Naive thymus-derived CD4-positive, alpha-beta T cell (primary cell): Measurements from ENCODE around the gene NOTCH3. TPM values are rescaled to one million over a fixed set of nuclear protein-coding genes. Genes with fewer than 3 reads are reported as not detected.

Experiments used
- ATAC-seq: fragments of 150-1000 bp; cut with Tn5 transposase; 2 replicates; pipeline ENCODE4 v1.10.0; 2021; ENCODE audit warnings: mild to moderate bottlenecking, moderate library complexity
- CTCF ChIA-PET: fragments of 350-600 bp; sonication (Branson Sonifier 250); formaldehyde crosslinking; loops from one replicate; lab custom pipeline; 2021; ENCODE audit warnings: antibody characterized with exemption; lab: Charles Lee
- POLR2A ChIA-PET: fragments of 350-600 bp; sonication (Branson Sonifier 250); formaldehyde crosslinking; loops from one replicate; lab custom pipeline; 2021; ENCODE audit warnings: antibody characterized with exemption, inconsistent platforms; lab: Charles Lee
- DNase-seq, 9 donors: peaks; one replicate each; pipeline versions ENCODE4 v3.0.0 to v3.0.0-alpha.2; 2020 to 2022; ENCODE audit warnings: mixed read lengths in 1 of 9
- H3K27ac ChIP-seq: one replicate; pipeline ENCODE4 v1.7.0; 2013; ENCODE audit warnings: mild to moderate bottlenecking, low read depth, low read length, moderate library complexity
- H3K27me3 ChIP-seq, 2 donors: one replicate each; pipeline ENCODE4 v1.7.0; 2013; ENCODE audit warnings: low read length in 2 of 2, mild to moderate bottlenecking in 2 of 2, moderate library complexity in 2 of 2; ENCODE audit not compliant: control insufficient read depth in 2 of 2, insufficient read depth in 2 of 2
- H3K36me3 ChIP-seq, 3 experiments: 1 replicate in 2 of 3; 2 replicates in 1 of 3; pipeline ENCODE4 v1.7.0; 2013; ENCODE audit warnings: low read length in 3 of 3, mild to moderate bottlenecking in 3 of 3, moderate library complexity in 1 of 3; ENCODE audit not compliant: insufficient read depth in 3 of 3, control insufficient read depth in 2 of 3
- H3K4me1 ChIP-seq, 2 donors: one replicate each; pipeline ENCODE4 v1.7.0; 2013; ENCODE audit warnings: low read length in 2 of 2, mild to moderate bottlenecking in 2 of 2, moderate library complexity in 1 of 2; ENCODE audit not compliant: control insufficient read depth in 2 of 2, insufficient read depth in 2 of 2
- H3K4me3 ChIP-seq: 2 replicates; pipeline ENCODE4 v1.7.0; 2013; ENCODE audit warnings: mild to moderate bottlenecking, low read length
- H3K9me3 ChIP-seq, 3 experiments: 1 replicate in 2 of 3; 2 replicates in 1 of 3; pipeline ENCODE4 v1.7.0; 2013; ENCODE audit warnings: low read length in 3 of 3; ENCODE audit not compliant: control insufficient read depth in 2 of 3
- H3K27ac Mint-ChIP-seq, 9 donors: one replicate each; pipeline ENCODE4 v1.8.0; 2020 to 2022; ENCODE audit warnings: mixed read lengths in 9 of 9, mild to moderate bottlenecking in 8 of 9, moderate library complexity in 5 of 9, inconsistent platforms in 2 of 9
- H3K27me3 Mint-ChIP-seq, 5 donors: one replicate each; pipeline ENCODE4 v1.8.0; 2021 to 2022; ENCODE audit warnings: mixed read lengths in 5 of 5, mild to moderate bottlenecking in 1 of 5
- H3K36me3 Mint-ChIP-seq, 5 donors: one replicate each; pipeline ENCODE4 v1.8.0; 2020 to 2022; ENCODE audit warnings: mixed read lengths in 5 of 5, mild to moderate bottlenecking in 3 of 5, inconsistent platforms in 1 of 5
- H3K4me1 Mint-ChIP-seq, 7 donors: one replicate each; pipeline ENCODE4 v1.8.0; 2020 to 2022; ENCODE audit warnings: mixed read lengths in 7 of 7, mild to moderate bottlenecking in 3 of 7, inconsistent platforms in 1 of 7
- H3K4me3 Mint-ChIP-seq, 10 donors: one replicate each; pipeline ENCODE4 v1.8.0; 2020 to 2022; ENCODE audit warnings: mild to moderate bottlenecking in 10 of 10, mixed read lengths in 10 of 10, moderate library complexity in 6 of 10, inconsistent platforms in 2 of 10
- H3K9me3 Mint-ChIP-seq, 11 donors: one replicate each; pipeline ENCODE4 v1.8.0; 2020 to 2022; ENCODE audit warnings: mixed read lengths in 11 of 11, mild to moderate bottlenecking in 4 of 11, inconsistent platforms in 1 of 11, moderate library complexity in 1 of 11
- intact Hi-C, 2 donors: fragments of 100-400 bp; cut with micrococcal nuclease; formaldehyde crosslinking; loops; one replicate each; pipeline ENCODE4 v1.15.1; 2023
- polyA plus RNA-seq, 2 donors: library from polyadenylated mRNA; unstranded; fragments of 300-500 nt; fragmentation: Illumina TruSeq; gene quantifications; one replicate each; pipeline ENCODE4 v1.2.3, GENCODE V29; 2021
- total RNA-seq, 6 experiments: library from RNA in 5 of 6; stranded (reverse) in 5 of 6; gene quantifications; 1 replicate in 5 of 6; 2 replicates in 1 of 6; pipeline ENCODE4 v1.2.3 and lab custom pipeline; 2021 to 2026

Gene NOTCH3
- total and polyA plus RNA-seq, 7 experiments from 2014 or later: 0.19 to 0.80 (median 0.30) TPM; not detected in 3

GRCh38 chr19:15235781-15236180, 35.0 kb upstream of the NOTCH3 start:
- Mint-ChIP-seq H3K36me3 (peaks cover 7 to 33% (median 21%) of the 10 kb centered on the region in 5 donors), H3K4me3 (no peak overlapping the region), H3K27ac (no peak overlapping the region), H3K9me3 (peaks cover 0 to 3% (median 0%) of the 10 kb centered on the region in 11 donors), H3K4me1 (peaks cover 6 to 21% (median 16%) of the 10 kb centered on the region in 7 donors), H3K27me3 (peaks cover 18 to 35% (median 22%) of the 10 kb centered on the region in 5 donors)
- no peak for DNase-seq
- Histone ChIP-seq H3K27ac (no peak overlapping the region), H3K4me3 (no peak overlapping the region), H3K27me3 (peaks cover 0 to 5% of the 10 kb centered on the region in 2 donors), H3K4me1 (peaks cover 0 to 5% of the 10 kb centered on the region in 2 donors), H3K36me3 (peaks cover 0 to 50% (median 10%) of the 10 kb centered on the region in 3 experiments), H3K9me3 (no peaks in the 10 kb centered on the region)
- no peak for ATAC-seq
- CTCF ChIA-PET: no interaction called here
- intact Hi-C loops: no loop called here
- POLR2A ChIA-PET: no interaction called here

- no peak overlapping the region for H3K27ac ChIP-seq
- H3K9me3 Mint-ChIP-seq: peaks cover 0 to 3% (median 0%) of the 10 kb centered on the region in 11 donors
- DNase-seq (no peak), ATAC-seq (no peak)
- H3K27me3 Mint-ChIP-seq: peaks cover 18 to 40% (median 25%) of the 10 kb centered on the region in 5 donors
- peaks cover 0 to 5% of the 10 kb centered on the region in 2 donors for H3K27me3 ChIP-seq
- H3K4me3 ChIP-seq: no peak overlapping the region
- ChIA-PET POLR2A (no interaction called here), CTCF (no interaction called here)
- peak overlapping the region in 4 of 10 donors; percentile 22 to 69 (median 68) for H3K4me3 Mint-ChIP-seq
- H3K4me1 ChIP-seq: peaks cover 0 to 5% of the 10 kb centered on the region in 2 donors
- H3K9me3 ChIP-seq: no peaks in the 10 kb centered on the region
- H3K4me1 Mint-ChIP-seq: peaks cover 6 to 21% (median 16%) of the 10 kb centered on the region in 7 donors
- H3K27ac Mint-ChIP-seq: no peak overlapping the region
- peaks cover 0 to 38% (median 6%) of the 10 kb centered on the region in 3 experiments for H3K36me3 ChIP-seq
- intact Hi-C loops: no loop called here
- peaks cover 7 to 28% (median 19%) of the 10 kb centered on the region in 5 donors for H3K36me3 Mint-ChIP-seq
Measured at GRCh38 chr19:15234431-15235130, 33.8 kb upstream of the NOTCH3 start.

- H3K9me3 ChIP-seq: no peaks in the 10 kb centered on the region
- H3K36me3 ChIP-seq: peaks cover 0 to 8% (median 0%) of the 10 kb centered on the region in 3 experiments
- peaks cover under 1 to 11% (median 9%) of the 10 kb centered on the region in 5 donors for H3K36me3 Mint-ChIP-seq
- H3K4me1 ChIP-seq: peaks cover 0 to 5% of the 10 kb centered on the region in 2 donors
- DNase-seq: no peak
- peaks cover 0 to 5% of the 10 kb centered on the region in 2 donors for H3K27me3 ChIP-seq
- H3K9me3 Mint-ChIP-seq: peaks cover 0 to 3% (median 0%) of the 10 kb centered on the region in 11 donors
- no peak overlapping the region for H3K27ac ChIP-seq
- H3K27me3 Mint-ChIP-seq: peaks cover 25 to 40% (median 27%) of the 10 kb centered on the region in 5 donors
- H3K4me1 Mint-ChIP-seq: peaks cover 2 to 21% (median 16%) of the 10 kb centered on the region in 7 donors
- peak overlapping the region in 1 of 9 donors; percentile 46 for H3K27ac Mint-ChIP-seq
- intact Hi-C loops: no loop called here
- CTCF ChIA-PET: no interaction called here
- no peak overlapping the region for H3K4me3 ChIP-seq
- no peak for ATAC-seq
- POLR2A ChIA-PET: no interaction called here
- peak overlapping the region in 9 of 10 donors; percentile 8 to 80 (median 39) for H3K4me3 Mint-ChIP-seq
Measured at GRCh38 chr19:15231271-15231670, 30.5 kb upstream of the NOTCH3 start.

DNA sequence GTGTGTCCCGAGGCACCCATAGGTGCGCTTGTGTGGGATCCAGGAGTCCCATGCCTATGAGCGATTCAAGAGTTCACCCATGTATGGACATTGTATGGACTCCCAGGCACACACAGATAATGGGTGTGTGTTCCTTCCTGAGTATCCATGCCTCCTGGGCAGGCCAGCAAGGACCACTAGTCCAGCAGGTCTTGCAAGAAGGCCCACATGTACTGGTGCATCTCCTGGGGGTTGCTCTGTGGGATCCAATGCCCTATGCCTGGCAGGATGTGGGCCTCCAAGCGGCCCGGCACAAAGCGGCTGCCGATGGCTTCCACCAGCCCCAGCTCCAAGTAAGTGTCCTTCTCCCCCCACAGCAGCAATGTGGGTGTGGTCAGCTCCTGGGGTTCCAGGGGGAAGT, 26.5 kb upstream of the NOTCH3 start:
- Histone ChIP-seq H3K36me3 (no peaks in the 10 kb centered on the region), H3K4me3 (no peak overlapping the region), H3K27me3 (peaks cover 8 to 11% of the 10 kb centered on the region in 2 donors), H3K27ac (no peak overlapping the region), H3K9me3 (no peaks in the 10 kb centered on the region), H3K4me1 (peaks cover 5 to 14% of the 10 kb centered on the region in 2 donors)
- intact Hi-C loops: no loop called here
- no peak for DNase-seq
- no peaks in the 10 kb centered on the region for H3K36me3 Mint-ChIP-seq
- ATAC-seq: no peak
- H3K4me3 Mint-ChIP-seq: no peak overlapping the region
- POLR2A ChIA-PET: no interaction called here
- CTCF ChIA-PET: no interaction called here
- H3K9me3 Mint-ChIP-seq: peaks cover 0 to under 1% (median 0%) of the 10 kb centered on the region in 11 donors
- H3K27ac Mint-ChIP-seq: no peak overlapping the region
- H3K4me1 Mint-ChIP-seq: peaks cover 10 to 25% (median 19%) of the 10 kb centered on the region in 7 donors
- H3K27me3 Mint-ChIP-seq: peaks cover 20 to 36% (median 24%) of the 10 kb centered on the region in 5 donors

GRCh38 chr19:15225760-15226159, 25.0 kb upstream of the NOTCH3 start:
- H3K27ac ChIP-seq: no peak overlapping the region
- peaks cover 14 to 34% (median 24%) of the 10 kb centered on the region in 5 donors for H3K27me3 Mint-ChIP-seq
- no peaks in the 10 kb centered on the region for H3K36me3 ChIP-seq
- H3K4me1 Mint-ChIP-seq: peaks cover 10 to 22% (median 15%) of the 10 kb centered on the region in 7 donors
- no peak for ATAC-seq
- intact Hi-C loops: no loop called here
- peaks cover 0 to 14% of the 10 kb centered on the region in 2 donors for H3K4me1 ChIP-seq
- no peak overlapping the region for H3K27ac Mint-ChIP-seq
- H3K9me3 Mint-ChIP-seq: no peaks in the 10 kb centered on the region
- no peak overlapping the region for H3K4me3 ChIP-seq
- H3K4me3 Mint-ChIP-seq: no peak overlapping the region
- H3K9me3 ChIP-seq: no peaks in the 10 kb centered on the region
- peaks cover 3 to 11% of the 10 kb centered on the region in 2 donors for H3K27me3 ChIP-seq
- DNase-seq: no peak
- POLR2A ChIA-PET: no interaction called here
- CTCF ChIA-PET: no interaction called here
- no peaks in the 10 kb centered on the region for H3K36me3 Mint-ChIP-seq

GRCh38 chr19:15223649-15224361, 23.0 kb upstream of the NOTCH3 start:
- Mint-ChIP-seq H3K4me1 (peaks cover 10 to 22% (median 15%) of the 10 kb centered on the region in 7 donors), H3K27ac (peak overlapping the region in 4 of 9 donors; percentile 15 to 67 (median 40))
- peak overlapping the region; percentile 48 for H3K4me3 ChIP-seq

More at GRCh38 chr19:15223649-15224361, 23.0 kb upstream of the NOTCH3 start:
- ChIA-PET CTCF (interaction anchor here (0.6 kb wide), 1 partner anchor 46 kb away, joined by 3 read pairs; no protein-coding TSS in a partner anchor), POLR2A (no interaction called here)
- H3K36me3 Mint-ChIP-seq: no peaks in the 10 kb centered on the region
- intact Hi-C loops: loop anchor here in 1 of 2 donors (1.0 to 2.0 kb wide), 3 partner anchors 9 to 155 kb away; partner anchors contain the start of genes AKAP8 and BRD4
- H3K27ac ChIP-seq: peak overlapping the region; percentile 8
- no peaks in the 10 kb centered on the region for H3K9me3 Mint-ChIP-seq
- no peak for DNase-seq
- peak overlapping the region; percentile 67 to 84 (median 81) for H3K4me3 Mint-ChIP-seq
- no peaks in the 10 kb centered on the region for H3K36me3 ChIP-seq
- peak; percentile 3 for ATAC-seq
- peaks cover 12 to 37% (median 24%) of the 10 kb centered on the region in 5 donors for H3K27me3 Mint-ChIP-seq
- peaks cover 0 to 14% of the 10 kb centered on the region in 2 donors for H3K4me1 ChIP-seq
- no peaks in the 10 kb centered on the region for H3K9me3 ChIP-seq
- peaks cover 3 to 11% of the 10 kb centered on the region in 2 donors for H3K27me3 ChIP-seq
